H1 (cell line): ENCODE measurements around the gene IL17REL. TPM values are rescaled to one million over a fixed set of nuclear protein-coding genes. Genes with fewer than 3 reads are reported as not detected.

Experiments
- CTCF ChIA-PET: fragments of 300-600 bp; sonication (Branson Sonifier 250); formaldehyde crosslinking; loops from one replicate; lab custom pipeline; 2021; ENCODE audit not compliant: partially characterized antibody; lab: Charles Lee
- POLR2A ChIA-PET: fragments of 300-600 bp; sonication (Branson Sonifier 250); formaldehyde crosslinking; loops from one replicate; lab custom pipeline; 2021; ENCODE audit warnings: inconsistent platforms; ENCODE audit not compliant: partially characterized antibody; lab: Charles Lee
- DNase-seq, 2 experiments: peaks; one replicate each; pipeline versions ENCODE4 v3.0.0 to v3.0.0-alpha.2; 2010 to 2022; ENCODE audit warnings: low spot score in 2 of 2, low read depth in 1 of 2, mixed read lengths in 1 of 2
- FAIRE-seq: peaks from 2 replicates; lab custom pipeline; 2011; peaks lifted over from hg19 to GRCh38; lab: Jason Lieb, UNC
- H2AFZ ChIP-seq: 2 replicates; pipeline ENCODE4 v1.8.1; 2012; ENCODE audit warnings: low read length, inconsistent platforms
- H2AK5ac ChIP-seq: 2 replicates; pipeline ENCODE4 v1.6.1; 2013; ENCODE audit warnings: low read depth, low read length
- H2BK120ac ChIP-seq: replicated peaks from 2 replicates; pipeline ENCODE3; 2013; ENCODE audit warnings: low read depth, low read length, inconsistent platforms
- H2BK12ac ChIP-seq: 2 replicates; pipeline ENCODE4 v1.6.1; 2013; ENCODE audit warnings: low read depth, low read length
- H2BK15ac ChIP-seq: 2 replicates; pipeline ENCODE4 v1.6.1; 2013; ENCODE audit warnings: low read length
- H2BK20ac ChIP-seq: 2 replicates; pipeline ENCODE4 v1.6.1; 2013; ENCODE audit warnings: low read length
- H2BK5ac ChIP-seq: 2 replicates; pipeline ENCODE4 v1.6.1; 2013; ENCODE audit warnings: low read depth, low read length
- H3K14ac ChIP-seq: 2 replicates; pipeline ENCODE4 v1.6.1; 2013; ENCODE audit warnings: inconsistent platforms; ENCODE audit not compliant: insufficient read length
- H3K18ac ChIP-seq: 2 replicates; pipeline ENCODE4 v1.6.1; 2013; ENCODE audit warnings: low read length; ENCODE audit errors: extremely low read depth
- H3K23ac ChIP-seq: 2 replicates; pipeline ENCODE4 v1.6.1; 2013; ENCODE audit warnings: inconsistent platforms; ENCODE audit not compliant: insufficient read length
- H3K23me2 ChIP-seq: 2 replicates; pipeline ENCODE4 v1.6.1; 2013; ENCODE audit warnings: low read depth, low read length
- H3K27ac ChIP-seq: 2 replicates; pipeline ENCODE4 v1.6.1; 2011; ENCODE audit warnings: low read depth, low read length, inconsistent platforms
- H3K27me3 ChIP-seq, 4 experiments: replicated peaks in 1 of 4; 1 replicate in 1 of 4; 2 replicates in 3 of 4; pipeline versions ENCODE4 v1.6.1 to v1.8.1; 2011 to 2013; ENCODE audit warnings: low read length in 3 of 4, mild to moderate bottlenecking in 3 of 4, inconsistent platforms in 2 of 4, mixed read lengths in 2 of 4, moderate library complexity in 1 of 4; ENCODE audit not compliant: control insufficient read depth in 3 of 4, insufficient read depth in 3 of 4; ENCODE audit errors: extremely low read depth in 1 of 4
- H3K36me3 ChIP-seq, 4 experiments: 2 replicates each; pipeline versions ENCODE4 v1.6.1 to v1.8.1; 2011 to 2013; ENCODE audit warnings: mild to moderate bottlenecking in 4 of 4, low read length in 3 of 4, moderate library complexity in 2 of 4, control low read depth in 1 of 4, inconsistent platforms in 1 of 4; ENCODE audit not compliant: insufficient read depth in 4 of 4, control insufficient read depth in 2 of 4
- H3K4ac ChIP-seq: replicated peaks from 2 replicates; pipeline ENCODE3; 2013; ENCODE audit warnings: low read length, low read depth, mixed read lengths, inconsistent platforms; ENCODE audit not compliant: insufficient read length
- H3K4me1 ChIP-seq, 4 experiments: replicated peaks in 1 of 4; 1 replicate in 1 of 4; 2 replicates in 3 of 4; pipeline versions ENCODE4 v1.6.1 to v1.8.1; 2011 to 2013; ENCODE audit warnings: low read length in 3 of 4, inconsistent platforms in 2 of 4, mixed read lengths in 1 of 4; ENCODE audit not compliant: insufficient read depth in 4 of 4, control insufficient read depth in 3 of 4
- H3K4me2 ChIP-seq, 2 experiments: 2 replicates each; pipeline versions ENCODE4 v1.6.1 to v1.8.1; 2011 to 2013; ENCODE audit warnings: low read depth in 2 of 2, low read length in 2 of 2, control low read depth in 1 of 2, inconsistent platforms in 1 of 2, mild to moderate bottlenecking in 1 of 2; ENCODE audit not compliant: insufficient read depth in 1 of 2
- H3K4me3 ChIP-seq, 4 experiments: fragments of 200-600, 300-600 bp in 1 of 4; sonication (generic), shearing (Covaris generic), sonication (Bioruptor Twin) in 1 of 4; 2 replicates each; pipeline versions ENCODE4 v1.5.1 to v1.8.1; 2011 to 2016; ENCODE audit warnings: low read length in 4 of 4, low read depth in 3 of 4, control low read depth in 2 of 4, inconsistent platforms in 2 of 4, mild to moderate bottlenecking in 2 of 4, mixed read lengths in 1 of 4, moderate library complexity in 1 of 4; ENCODE audit not compliant: insufficient read depth in 2 of 4; ENCODE audit errors: extremely low read depth in 1 of 4
- H3K56ac ChIP-seq: replicated peaks from 2 replicates; pipeline ENCODE3; 2013; ENCODE audit warnings: low read depth, mild to moderate bottlenecking, mixed read lengths, low read length, inconsistent platforms; ENCODE audit not compliant: insufficient read length
- H3K79me1 ChIP-seq: 2 replicates; pipeline ENCODE4 v1.6.1; 2013; ENCODE audit warnings: low read depth, low read length, control low read depth
- H3K79me2 ChIP-seq, 2 experiments: 2 replicates each; pipeline versions ENCODE4 v1.6.1 to v1.8.1; 2012 to 2013; ENCODE audit warnings: low read length in 2 of 2, mild to moderate bottlenecking in 2 of 2, inconsistent platforms in 1 of 2; ENCODE audit not compliant: insufficient read depth in 2 of 2, control insufficient read depth in 1 of 2
- H3K9ac ChIP-seq, 4 experiments: replicated peaks in 1 of 4; 1 replicate in 1 of 4; 2 replicates in 3 of 4; pipeline versions ENCODE4 v1.6.1 to v1.8.1; 2011 to 2013; ENCODE audit warnings: low read depth in 3 of 4, low read length in 3 of 4, control low read depth in 2 of 4, mild to moderate bottlenecking in 2 of 4, moderate library complexity in 2 of 4, inconsistent platforms in 1 of 4; ENCODE audit errors: extremely low read depth in 1 of 4
- H3K9me3 ChIP-seq, 2 experiments: 2 replicates each; pipeline versions ENCODE4 v1.6.1 to v1.8.1; 2012 to 2013; ENCODE audit warnings: mild to moderate bottlenecking in 2 of 2, moderate library complexity in 2 of 2, control low read depth in 1 of 2, inconsistent platforms in 1 of 2, low read depth in 1 of 2, low read length in 1 of 2, mixed read lengths in 1 of 2; ENCODE audit not compliant: insufficient read depth in 2 of 2
- H4K20me1 ChIP-seq, 2 experiments: replicated peaks in 1 of 2; 2 replicates each; pipeline versions ENCODE3 to v1.8.1; 2011 to 2013; ENCODE audit warnings: inconsistent platforms in 2 of 2, low read length in 2 of 2, mild to moderate bottlenecking in 1 of 2; ENCODE audit not compliant: insufficient read depth in 2 of 2, control insufficient read depth in 1 of 2
- H4K5ac ChIP-seq: 2 replicates; pipeline ENCODE4 v1.6.1; 2013; ENCODE audit warnings: low read length, low read depth, mixed read lengths, inconsistent platforms; ENCODE audit not compliant: insufficient read length
- H4K8ac ChIP-seq: 2 replicates; pipeline ENCODE4 v1.8.0; 2013; ENCODE audit warnings: mild to moderate bottlenecking, moderate library complexity, low read length, inconsistent platforms; ENCODE audit not compliant: insufficient read depth; ENCODE audit errors: extremely low read depth
- H4K91ac ChIP-seq: replicated peaks from 2 replicates; pipeline ENCODE3; 2013; ENCODE audit warnings: low read length, mixed read lengths, inconsistent platforms; ENCODE audit not compliant: insufficient read length
- ASH2L ChIP-seq: fragments of 200-600, 300-600 bp; sonication (generic); IDR thresholded peaks from one replicate; pipeline ENCODE4 v1.7.1; 2017; ENCODE audit warnings: low read length
- CEBPB ChIP-seq: IDR thresholded peaks from 2 replicates; pipeline ENCODE4 v1.6.1; 2012; ENCODE audit warnings: low read depth, low read length
- CHD2 ChIP-seq: IDR thresholded peaks from 2 replicates; pipeline ENCODE4 v1.6.1; 2012; ENCODE audit warnings: low read length, improper control_type of control experiment
- CTBP2 ChIP-seq: IDR thresholded peaks from 2 replicates; pipeline ENCODE4 v1.7.0; 2011; ENCODE audit warnings: borderline replicate concordance, mild to moderate bottlenecking, moderate library complexity, mixed read lengths, low read length; ENCODE audit not compliant: insufficient read depth, insufficient read length
- EGR1 ChIP-seq: IDR thresholded peaks from 2 replicates; pipeline ENCODE4 v1.6.1; 2011; ENCODE audit warnings: low read depth, low read length, borderline replicate concordance
- EP300 ChIP-seq, 2 experiments: IDR thresholded peaks; 1 replicate in 1 of 2; 2 replicates in 1 of 2; pipeline ENCODE4 v1.6.1; 2011 to 2012; ENCODE audit warnings: low read depth in 2 of 2, low read length in 2 of 2, mild to moderate bottlenecking in 2 of 2, borderline replicate concordance in 1 of 2, inconsistent platforms in 1 of 2, moderate library complexity in 1 of 2
- HDAC6 ChIP-seq: IDR thresholded peaks from one replicate; pipeline ENCODE4 v1.7.1; 2012; ENCODE audit warnings: low read depth, mild to moderate bottlenecking, inconsistent platforms, low read length, moderate library complexity
- KDM1A ChIP-seq: fragments of 200-600, 300-600 bp; sonication (generic); IDR thresholded peaks from 2 replicates; pipeline ENCODE4 v1.7.1; 2016; ENCODE audit warnings: mild to moderate bottlenecking, low read length, borderline replicate concordance
- RXRA ChIP-seq: IDR thresholded peaks from 2 replicates; pipeline ENCODE4 v1.6.1; 2011; ENCODE audit warnings: low read depth, mild to moderate bottlenecking, low read length, moderate library complexity; ENCODE audit not compliant: insufficient read depth
- YY1 ChIP-seq: IDR thresholded peaks from 2 replicates; pipeline ENCODE4 v1.6.1; 2011; ENCODE audit warnings: low read depth, mild to moderate bottlenecking, low read length
- WGBS, 2 experiments: shearing (Covaris generic) in 1 of 2; methylation state at CpG; one replicate each; pipeline versions ENCODE4 v1.1.6 to v1.1.7; 2013 to 2015; ENCODE audit warnings: low lambda C conversion rate in 2 of 2, mixed read lengths in 2 of 2, inconsistent platforms in 1 of 2, low coverage in 1 of 2, missing lambda C conversion rate in 1 of 2; ENCODE audit not compliant: insufficient replicate concordance in 2 of 2, insufficient coverage in 1 of 2, insufficient read length in 1 of 2; ENCODE audit errors: extremely low coverage in 1 of 2, missing lambda C conversion rate in 1 of 2; 5-methylcytosine and 5-hydroxymethylcytosine counted together
- polyA plus RNA-seq, 7 experiments: library from polyadenylated mRNA; depleted of rRNA in 3 of 7; stranded (reverse) in 5 of 7; unstranded in 2 of 7; fragments of >200 nt in 5 of 7; fragments of 200-250 nt in 2 of 7; gene quantifications; 1 replicate in 5 of 7; 2 replicates in 1 of 7; 4 replicates in 1 of 7; pipeline versions ENCODE4 v1.2.1 to v1.2.3, GENCODE V29; 2011 to 2013; ENCODE audit warnings: missing spikeins in 2 of 7, mixed read lengths in 2 of 7
- total RNA-seq: library from RNA; stranded (reverse); fragmentation: NEBNext Ultra II Directional; extraction: Animal tissue kit (Norgen Biotek cat#: 25700); gene quantifications from 2 replicates; pipeline ENCODE4 v1.2.1, GENCODE V29; 2021
- TF ChIP-seq, protein P1 (sequence below), 3 experiments: IDR thresholded peaks; 1 replicate in 2 of 3; 2 replicates in 1 of 3; pipeline versions ENCODE4 v1.5.1 to v1.6.1; 2011; ENCODE audit warnings: low read length in 3 of 3, mild to moderate bottlenecking in 3 of 3, inconsistent platforms in 2 of 3, low read depth in 1 of 3, moderate library complexity in 1 of 3; ENCODE audit not compliant: insufficient read depth in 1 of 3; ENCODE audit errors: control extremely low read depth in 1 of 3

IL17REL gene
- total and polyA plus RNA-seq, 2 of the 8 experiments (the other 6 are each of a cell fraction or from before 2014, with no cell fraction given), result 0.15 to 0.20 TPM

DNA sequence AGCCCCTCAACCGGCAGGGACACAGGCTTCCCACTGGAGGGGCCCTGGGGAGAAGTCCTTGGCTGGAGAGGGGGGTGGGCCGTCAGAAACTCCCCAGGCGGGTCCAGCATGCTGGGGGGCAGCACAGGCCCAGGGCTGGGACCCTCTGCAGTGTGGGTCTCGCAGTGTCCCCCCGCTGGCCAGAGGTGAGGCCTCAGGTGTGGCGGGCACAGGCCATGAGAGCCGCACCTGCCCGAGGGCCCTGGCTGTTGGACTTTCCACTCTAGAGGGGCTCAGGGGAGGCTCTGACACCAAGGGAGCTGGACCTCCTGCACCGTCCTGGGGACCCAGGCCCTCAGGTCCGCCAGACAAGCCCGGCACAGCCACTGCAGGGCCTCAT, 62.7 kb downstream of the IL17REL start:
- Histone ChIP-seq H4K8ac (no peak overlapping the region; the same call in 1 of the 2 replicates), H3K4me2 (no peak overlapping the region), H3K4ac (no peak overlapping the region), H4K20me1 (peaks cover 0 to 2% of the 10 kb centered on the region in 2 experiments), H3K56ac (no peak overlapping the region), H3K9me3 (no peaks in the 10 kb centered on the region), H3K4me1 (peaks cover 0 to 32% (median 17%) of the 10 kb centered on the region in 4 experiments; a peak in 5 of 7 replicates), H3K27me3 (no peaks in the 10 kb centered on the region), H2BK120ac (no peak overlapping the region), H2BK20ac (no peak overlapping the region), H3K79me2 (no peaks in the 10 kb centered on the region), H2BK15ac (no peak overlapping the region; the same call in 1 of the 2 replicates), H3K14ac (no peak overlapping the region), H3K23me2 (no peaks in the 10 kb centered on the region), H3K27ac (no peak overlapping the region), H2AK5ac (no peak overlapping the region), H4K5ac (no peak overlapping the region), H2AFZ (no peak overlapping the region), H2BK5ac (no peak overlapping the region), H3K9ac (no peak overlapping the region), H2BK12ac (no peak overlapping the region), H3K23ac (no peak overlapping the region), H3K36me3 (no peaks in the 10 kb centered on the region), H3K18ac (no peak overlapping the region), H3K4me3 (no peak overlapping the region), H4K91ac (no peak overlapping the region), H3K79me1 (no peaks in the 10 kb centered on the region)
- no peak for DNase-seq
- POLR2A ChIA-PET, result interaction anchor here (0.9 to 2.3 kb wide), 2 partner anchors 9 to 14 kb away, joined by 3 to 7 read pairs; no protein-coding TSS in a partner anchor
- CTCF ChIA-PET, result interaction anchor here (1.5 to 1.9 kb wide), 2 partner anchors 18 to 80 kb away, joined by 4 to 5 read pairs; no protein-coding TSS in a partner anchor
- 87% methylated on average over 11 of the region's 11 CpGs; no CpG with 5 or more reads in 1 of the 2 experiments for WGBS, 2 experiments
- FAIRE-seq, result no peak
- TF ChIP-seq CEBPB (no peak), RXRA (no peak), HDAC6 (no peak), EP300 (IDR thresholded peaks at IDR 0.05; ENCODE audit: borderline replicate concordance in 1 of 2, low read depth in 2 of 2, low read length in 2 of 2) (no peak), ASH2L (no peak), CTBP2 (no peak), EGR1 (no peak), YY1 (no peak), CHD2 (no peak), KDM1A (no peak)
- TF ChIP-seq, protein P1, sequence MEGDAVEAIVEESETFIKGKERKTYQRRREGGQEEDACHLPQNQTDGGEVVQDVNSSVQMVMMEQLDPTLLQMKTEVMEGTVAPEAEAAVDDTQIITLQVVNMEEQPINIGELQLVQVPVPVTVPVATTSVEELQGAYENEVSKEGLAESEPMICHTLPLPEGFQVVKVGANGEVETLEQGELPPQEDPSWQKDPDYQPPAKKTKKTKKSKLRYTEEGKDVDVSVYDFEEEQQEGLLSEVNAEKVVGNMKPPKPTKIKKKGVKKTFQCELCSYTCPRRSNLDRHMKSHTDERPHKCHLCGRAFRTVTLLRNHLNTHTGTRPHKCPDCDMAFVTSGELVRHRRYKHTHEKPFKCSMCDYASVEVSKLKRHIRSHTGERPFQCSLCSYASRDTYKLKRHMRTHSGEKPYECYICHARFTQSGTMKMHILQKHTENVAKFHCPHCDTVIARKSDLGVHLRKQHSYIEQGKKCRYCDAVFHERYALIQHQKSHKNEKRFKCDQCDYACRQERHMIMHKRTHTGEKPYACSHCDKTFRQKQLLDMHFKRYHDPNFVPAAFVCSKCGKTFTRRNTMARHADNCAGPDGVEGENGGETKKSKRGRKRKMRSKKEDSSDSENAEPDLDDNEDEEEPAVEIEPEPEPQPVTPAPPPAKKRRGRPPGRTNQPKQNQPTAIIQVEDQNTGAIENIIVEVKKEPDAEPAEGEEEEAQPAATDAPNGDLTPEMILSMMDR (IDR thresholded peaks at IDR 0.05; ENCODE audit: control extremely low read depth in 1 of 3, insufficient read depth in 1 of 3, low read depth in 1 of 3, low read length in 3 of 3), result no peak
